MM.1S (cell line): ENCODE measurements around the gene FUT3.

ENCODE experiments used
- DNase-seq: peaks from one replicate; pipeline ENCODE4 v3.0.0-alpha.2; 2015
- H2AFZ ChIP-seq: fragments of 300-600 bp; sonication (generic); 2 replicates; pipeline ENCODE4 v1.6.0; 2016; ENCODE audit warnings: antibody characterized with exemption, low read length
- H3F3A ChIP-seq: fragments of 300-600 bp; sonication (generic); 2 replicates; pipeline ENCODE4 v1.6.1; 2016; ENCODE audit warnings: mild to moderate bottlenecking, antibody characterized with exemption, low read length, moderate library complexity, mixed read lengths; ENCODE audit not compliant: insufficient read depth
- H3K27ac ChIP-seq: fragments of 300-600 bp; sonication (generic); 2 replicates; pipeline ENCODE4 v1.5.1; 2016; ENCODE audit warnings: mild to moderate bottlenecking, low read length
- H3K27me3 ChIP-seq: fragments of 300-600 bp; sonication (generic); replicated peaks from 2 replicates; pipeline ENCODE4 v1.6.0; 2016; ENCODE audit warnings: low read length; ENCODE audit not compliant: insufficient read depth
- H3K36me3 ChIP-seq: fragments of 300-600 bp; sonication (generic); replicated peaks from 2 replicates; pipeline ENCODE4 v1.6.1; 2016; ENCODE audit warnings: mild to moderate bottlenecking, low read length, mixed read lengths; ENCODE audit not compliant: insufficient read depth
- H3K4me1 ChIP-seq: fragments of 300-600 bp; sonication (generic); 2 replicates; pipeline ENCODE4 v1.6.1; 2016; ENCODE audit warnings: low read length, mixed read lengths
- H3K4me2 ChIP-seq: fragments of 300-600 bp; sonication (generic); 2 replicates; pipeline ENCODE4 v1.6.0; 2016; ENCODE audit warnings: low read depth, low read length
- H3K4me3 ChIP-seq: fragments of 300-600 bp; sonication (generic); 2 replicates; pipeline ENCODE4 v1.5.1; 2016; ENCODE audit warnings: low read length, mixed read lengths
- H3K79me2 ChIP-seq: fragments of 300-600 bp; sonication (generic); 2 replicates; pipeline ENCODE4 v1.6.1; 2016; ENCODE audit warnings: mixed run types, low read length, mixed read lengths
- H3K9ac ChIP-seq: fragments of 300-600 bp; sonication (generic); 2 replicates; pipeline ENCODE4 v1.6.1; 2016; ENCODE audit warnings: low read length, mixed read lengths
- H3K9me2 ChIP-seq: fragments of 300-600 bp; sonication (generic); replicated peaks from 2 replicates; pipeline ENCODE4 v1.6.1; 2016; ENCODE audit warnings: mild to moderate bottlenecking, low read length, mixed read lengths; ENCODE audit not compliant: insufficient read depth
- H3K9me3 ChIP-seq: fragments of 300-600 bp; sonication (generic); replicated peaks from 2 replicates; pipeline ENCODE4 v1.6.1; 2016; ENCODE audit warnings: mild to moderate bottlenecking, low read length, mixed read lengths; ENCODE audit not compliant: insufficient read depth
- H4K20me1 ChIP-seq: fragments of 300-600 bp; sonication (generic); 2 replicates; pipeline ENCODE4 v1.6.1; 2016; ENCODE audit warnings: mild to moderate bottlenecking, low read length, moderate library complexity, mixed read lengths; ENCODE audit not compliant: insufficient read depth
- EZH2 ChIP-seq: fragments of 300-600 bp; sonication (generic); optimal IDR thresholded peaks from 2 replicates; pipeline ENCODE3; 2017; ENCODE audit warnings: low read depth, mild to moderate bottlenecking, antibody characterized with exemption, low read length, mixed read lengths
- EZH2phosphoT487 ChIP-seq: fragments of 300-600 bp; sonication (generic); IDR thresholded peaks from 2 replicates; pipeline ENCODE4 v1.6.1; 2018; ENCODE audit warnings: antibody characterized with exemption, low read length
- TF ChIP-seq, protein P1 (sequence below): fragments of 300-600 bp; sonication (generic); IDR thresholded peaks from 2 replicates; pipeline ENCODE4 v1.5.1; 2016; ENCODE audit warnings: antibody characterized with exemption, low read length, mixed read lengths

The FUT3 gene

DNA sequence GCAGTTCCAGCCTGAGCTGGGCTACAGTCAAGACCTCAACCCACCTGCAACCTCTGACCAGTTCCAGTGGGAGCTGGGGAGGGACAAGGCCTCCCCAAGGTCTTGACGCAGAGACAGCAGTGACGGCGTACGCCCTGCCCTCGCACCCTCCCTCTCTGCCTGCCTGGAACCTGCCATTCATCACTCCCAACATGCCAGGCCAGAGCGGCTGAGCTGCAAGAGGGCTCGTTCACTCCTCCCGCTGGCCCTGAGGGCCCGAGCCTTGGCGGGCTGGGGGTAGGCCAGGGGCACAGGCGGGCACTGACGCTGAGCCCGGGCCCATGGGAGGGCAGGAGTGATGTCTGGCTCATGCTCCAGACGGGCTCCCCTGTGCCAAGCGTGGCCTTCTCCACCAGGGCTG is 44.2 kb upstream of the FUT3 start:
- Histone ChIP-seq H3K9me2 (no peaks in the 10 kb centered on the region), H3K4me1 (no peaks in the 10 kb centered on the region), H3K4me2 (no peak overlapping the region), H3F3A (no peaks in the 10 kb centered on the region), H2AFZ (no peak overlapping the region), H3K27ac (no peak overlapping the region), H3K9ac (no peak overlapping the region), H3K27me3 (0 out of 2 replicates have a peak, but pooled peaks cover 4% of the 10 kb centered on the region), H3K4me3 (no peak overlapping the region), H3K79me2 (peaks cover 33% of the 10 kb centered on the region), H3K9me3 (no peaks in the 10 kb centered on the region), H3K36me3 (peaks cover 4% of the 10 kb centered on the region; the same call in 1 of the 2 replicates), H4K20me1 (peaks cover 21% of the 10 kb centered on the region)
- DNase-seq, result no peak
- TF ChIP-seq EZH2, result no peak
- no peak for TF ChIP-seq EZH2phosphoT487
- TF ChIP-seq, protein P1, sequence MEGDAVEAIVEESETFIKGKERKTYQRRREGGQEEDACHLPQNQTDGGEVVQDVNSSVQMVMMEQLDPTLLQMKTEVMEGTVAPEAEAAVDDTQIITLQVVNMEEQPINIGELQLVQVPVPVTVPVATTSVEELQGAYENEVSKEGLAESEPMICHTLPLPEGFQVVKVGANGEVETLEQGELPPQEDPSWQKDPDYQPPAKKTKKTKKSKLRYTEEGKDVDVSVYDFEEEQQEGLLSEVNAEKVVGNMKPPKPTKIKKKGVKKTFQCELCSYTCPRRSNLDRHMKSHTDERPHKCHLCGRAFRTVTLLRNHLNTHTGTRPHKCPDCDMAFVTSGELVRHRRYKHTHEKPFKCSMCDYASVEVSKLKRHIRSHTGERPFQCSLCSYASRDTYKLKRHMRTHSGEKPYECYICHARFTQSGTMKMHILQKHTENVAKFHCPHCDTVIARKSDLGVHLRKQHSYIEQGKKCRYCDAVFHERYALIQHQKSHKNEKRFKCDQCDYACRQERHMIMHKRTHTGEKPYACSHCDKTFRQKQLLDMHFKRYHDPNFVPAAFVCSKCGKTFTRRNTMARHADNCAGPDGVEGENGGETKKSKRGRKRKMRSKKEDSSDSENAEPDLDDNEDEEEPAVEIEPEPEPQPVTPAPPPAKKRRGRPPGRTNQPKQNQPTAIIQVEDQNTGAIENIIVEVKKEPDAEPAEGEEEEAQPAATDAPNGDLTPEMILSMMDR, result no peak

DNA sequence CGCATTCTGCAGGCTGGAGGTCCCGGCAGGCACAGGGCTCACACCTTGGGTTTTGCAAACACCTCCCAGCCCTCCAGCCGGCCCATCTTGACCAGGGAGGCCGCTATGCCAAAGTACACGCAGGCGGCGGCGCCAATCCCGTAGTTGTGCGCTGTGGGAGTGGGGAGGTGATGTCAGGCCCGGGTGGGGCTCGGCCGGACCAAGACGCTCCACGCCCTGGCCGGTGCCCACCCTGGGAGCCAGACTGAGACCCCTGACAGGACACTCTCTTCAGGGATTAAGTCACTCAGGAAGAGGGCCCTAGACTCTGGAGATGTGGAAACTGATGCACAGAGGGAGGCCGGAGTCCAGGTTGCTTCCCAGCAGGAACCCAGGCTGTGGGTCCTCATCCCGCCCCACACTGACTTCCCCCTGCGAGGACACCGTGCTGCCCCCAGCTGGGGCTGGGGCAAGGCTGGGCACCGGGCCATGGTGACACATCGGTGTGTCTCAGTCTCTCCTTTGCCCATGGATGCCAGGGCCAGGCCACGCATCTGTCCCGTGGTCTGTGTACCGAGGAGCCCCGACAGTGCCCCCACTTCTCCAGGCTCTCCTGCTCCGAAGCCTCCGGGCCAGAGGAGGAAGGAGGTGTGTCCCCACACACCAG is 43.6 kb upstream of the FUT3 start:
- H3K9me2 ChIP-seq, result no peaks in the 10 kb centered on the region
- peaks cover 4% of the 10 kb centered on the region; the same call in 1 of the 2 replicates for H3K27me3 ChIP-seq
- no peaks in the 10 kb centered on the region for H3K36me3 ChIP-seq
- TF ChIP-seq EZH2phosphoT487 (no peak), EZH2 (no peak)
- TF ChIP-seq, protein P1, result no peak
- no peak overlapping the region for H3K4me2 ChIP-seq
- H3K79me2 ChIP-seq, result peaks cover 27% of the 10 kb centered on the region
- H3K27ac ChIP-seq, result no peak overlapping the region
- H3K9ac ChIP-seq, result no peak overlapping the region
- H4K20me1 ChIP-seq, result peaks cover 15% of the 10 kb centered on the region
- no peak overlapping the region for H2AFZ ChIP-seq
- no peak for DNase-seq
- no peak overlapping the region for H3K4me3 ChIP-seq
- H3K9me3 ChIP-seq, result no peaks in the 10 kb centered on the region
- H3K4me1 ChIP-seq, result no peaks in the 10 kb centered on the region
- no peaks in the 10 kb centered on the region for H3F3A ChIP-seq

- Histone ChIP-seq H4K20me1 (peaks cover 14% of the 10 kb centered on the region), H3K9me3 (no peaks in the 10 kb centered on the region), H3K79me2 (peaks cover 24% of the 10 kb centered on the region), H2AFZ (no peak overlapping the region), H3K4me1 (no peaks in the 10 kb centered on the region), H3K36me3 (no peaks in the 10 kb centered on the region), H3K27ac (no peak overlapping the region), H3K9ac (no peak overlapping the region), H3K4me2 (no peak overlapping the region), H3K4me3 (no peak overlapping the region), H3K9me2 (no peaks in the 10 kb centered on the region), H3F3A (no peaks in the 10 kb centered on the region), H3K27me3 (peaks cover 11% of the 10 kb centered on the region)
- TF ChIP-seq EZH2phosphoT487 (no peak), EZH2 (no peak)
- TF ChIP-seq, protein P1, result no peak
- DNase-seq, result no peak
These were observed 42.9 kb upstream of the FUT3 start for GRCh38 chr19:5893907-5894703.
